Right ventricle myocardium superior (tissue), 1 donor: Measurements from ENCODE around the gene RPE. TPM values are rescaled to one million over a fixed set of nuclear protein-coding genes. Genes with fewer than 3 reads are reported as not detected.

Source experiments
- ATAC-seq: fragments of 200-7000 bp; cut with Tn5 transposase; one replicate; pipeline ENCODE4 v1.9.1; 2020; ENCODE audit warnings: mild to moderate bottlenecking; ENCODE audit not compliant: poor library complexity
- DNase-seq: peaks from one replicate; pipeline ENCODE4 v3.0.0-alpha.2; 2020
- intact Hi-C: fragments of 100-400 bp; cut with DNase I; formaldehyde crosslinking; loops from one replicate; pipeline ENCODE4 v1.11.2; 2022
- total RNA-seq: library from RNA; stranded (reverse); fragmentation: NEBNext Ultra II Directional; extraction: Animal tissue kit (Norgen Biotek cat#: 25700); gene quantifications from one replicate; pipeline ENCODE4 v1.2.1, GENCODE V29; 2021
- donor health status: DM: no; HTN: yes; CAD: no; lungs with severe emphysema.

Gene RPE
- total RNA-seq, 1 donor from 2014 or later, result 16.1 TPM

DNA sequence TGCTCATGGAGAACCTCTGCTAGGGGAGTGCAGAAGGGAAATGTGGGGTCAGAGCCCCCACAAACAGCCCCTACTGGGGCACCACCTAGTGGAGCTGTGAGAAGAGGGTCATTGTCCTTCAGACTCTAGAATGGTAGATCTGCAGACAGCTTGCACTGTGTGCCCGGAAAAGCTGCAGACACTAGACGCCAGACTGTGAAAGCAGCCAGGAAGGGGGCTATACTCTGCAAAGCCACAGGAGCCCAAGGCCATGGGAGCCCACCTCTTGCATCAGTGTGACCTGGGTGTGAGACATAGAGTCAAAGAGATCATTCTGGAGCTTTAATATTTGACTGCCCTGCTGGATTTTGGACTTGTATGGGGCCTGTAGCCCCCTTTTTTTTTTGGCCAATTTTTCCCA lies 60.9 kb downstream of the RPE start:
- ATAC-seq, result no peak
- intact Hi-C loops, result no loop called here
- DNase-seq, result no peak

Other genes with a start within 250 kb of the RPE start
- gene UNC80, start 230.8 kb upstream of the RPE start, total RNA-seq, result not detected
- gene KANSL1L, start 168.8 kb downstream of the RPE start, total RNA-seq, result 15.8 TPM
- gene ACADL, start 222.8 kb downstream of the RPE start, total RNA-seq, result 0.73 TPM